PC-9 (cell line): Measurements from ENCODE around the gene PPP2R1B.

ENCODE experiments used
- EZH2 ChIP-seq: fragments of 200-600 bp; sonication (generic); IDR thresholded peaks from 2 replicates; pipeline ENCODE4 v1.8.0; 2017; ENCODE audit warnings: antibody characterized with exemption, low read depth
- TF ChIP-seq, protein P1 (sequence below): fragments of 200-600 bp; sonication (generic); conservative IDR thresholded peaks from 2 replicates; pipeline ENCODE4 v1.6.1; 2017; ENCODE audit warnings: mixed run types, antibody characterized with exemption, mild to moderate bottlenecking, moderate library complexity

DNA sequence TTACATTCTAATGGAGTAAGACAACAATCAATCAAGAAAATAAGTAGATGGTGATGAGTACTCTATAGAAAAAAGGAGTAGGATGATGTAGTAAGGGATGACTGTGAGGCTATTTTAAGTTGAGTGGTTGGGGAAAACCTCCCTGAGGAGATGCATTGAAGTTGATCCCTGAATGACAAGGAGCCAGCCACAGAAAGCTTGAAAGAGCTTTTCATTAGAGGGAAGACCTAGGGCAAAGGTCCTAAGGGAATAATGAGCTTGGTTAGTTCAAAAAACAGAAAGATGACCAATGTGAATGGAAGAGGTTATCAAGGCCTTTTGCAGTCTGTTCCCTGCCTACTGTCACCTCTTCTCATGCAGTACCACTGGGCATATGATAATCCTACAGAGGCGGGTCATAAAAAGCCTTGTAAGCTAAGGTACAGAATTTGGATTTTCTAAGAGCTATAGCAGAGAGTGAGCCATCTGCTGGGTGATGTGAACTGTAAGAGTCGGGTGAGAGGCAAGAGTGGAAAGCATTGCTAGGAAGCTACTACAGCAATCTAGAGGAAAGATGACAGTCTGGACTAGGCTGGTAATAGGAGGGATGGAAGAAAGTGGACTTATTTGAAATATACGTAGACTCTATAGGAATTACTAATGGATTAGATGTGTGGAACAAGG lies 3.1 kb downstream of the PPP2R1B start:
- TF ChIP-seq, protein P1, sequence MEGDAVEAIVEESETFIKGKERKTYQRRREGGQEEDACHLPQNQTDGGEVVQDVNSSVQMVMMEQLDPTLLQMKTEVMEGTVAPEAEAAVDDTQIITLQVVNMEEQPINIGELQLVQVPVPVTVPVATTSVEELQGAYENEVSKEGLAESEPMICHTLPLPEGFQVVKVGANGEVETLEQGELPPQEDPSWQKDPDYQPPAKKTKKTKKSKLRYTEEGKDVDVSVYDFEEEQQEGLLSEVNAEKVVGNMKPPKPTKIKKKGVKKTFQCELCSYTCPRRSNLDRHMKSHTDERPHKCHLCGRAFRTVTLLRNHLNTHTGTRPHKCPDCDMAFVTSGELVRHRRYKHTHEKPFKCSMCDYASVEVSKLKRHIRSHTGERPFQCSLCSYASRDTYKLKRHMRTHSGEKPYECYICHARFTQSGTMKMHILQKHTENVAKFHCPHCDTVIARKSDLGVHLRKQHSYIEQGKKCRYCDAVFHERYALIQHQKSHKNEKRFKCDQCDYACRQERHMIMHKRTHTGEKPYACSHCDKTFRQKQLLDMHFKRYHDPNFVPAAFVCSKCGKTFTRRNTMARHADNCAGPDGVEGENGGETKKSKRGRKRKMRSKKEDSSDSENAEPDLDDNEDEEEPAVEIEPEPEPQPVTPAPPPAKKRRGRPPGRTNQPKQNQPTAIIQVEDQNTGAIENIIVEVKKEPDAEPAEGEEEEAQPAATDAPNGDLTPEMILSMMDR, result no peak
- no peak for TF ChIP-seq EZH2
